Measurements from ENCODE around the gene TBCCD1. TPM values are rescaled to one million over a fixed set of nuclear protein-coding genes. Genes with fewer than 3 reads are reported as not detected.
A peak's percentile ranks its signal among the peaks of the same experiment; 100 is the strongest.
"Not testable (repeated sequence)": the region's sequence is repeated elsewhere in the genome, so short reads cannot be mapped to it uniquely, and the experiment has no call there.

TBCCD1 gene
- total RNA-seq, 1 donor from 2014 or later, result 7.8 TPM

GRCh38 chr3:186570096-186570940, 3.2 kb upstream of the TBCCD1 start, which contains the start of gene DNAJB11:
Gene DNAJB11, plus strand, starts transcription at chr3:186570720. Its CDS starts 178 bp downstream, at chr3:186570898.
- intact Hi-C loops (cut with DNase I), result loop anchor here (2.0 kb wide), 1 partner anchor 212 kb away; the partner anchor contains the start of gene EIF4A2
- DNase-seq (ENCODE audit: low spot score), result peak; percentile 100

GRCh38 chr3:186569779-186570095, 2.6 kb upstream of the TBCCD1 start:
- DNase-seq (ENCODE audit: low spot score), result no peak
- intact Hi-C loops (cut with DNase I), result loop anchor here (2.0 to 10.0 kb wide), 3 partner anchors 213 to 632 kb away; partner anchors contain the start of genes EIF4A2, ETV5 and TRA2B

GRCh38 chr3:186569361-186569760, 2.2 kb upstream of the TBCCD1 start:
- intact Hi-C loops (cut with DNase I), result loop anchor here (5.0 to 10.0 kb wide), 2 partner anchors 465 to 632 kb away; partner anchors contain the start of genes ETV5 and TRA2B
- not testable (repeated sequence) for DNase-seq (ENCODE audit: low spot score)

GRCh38 chr3:186566772-186567071, 417 bp downstream of the TBCCD1 start:
- DNase-seq (ENCODE audit: low spot score), result no peak
- intact Hi-C loops (cut with DNase I), result loop anchor here (5.0 to 10.0 kb wide), 2 partner anchors 462 to 629 kb away; partner anchors contain the start of genes ETV5 and TRA2B

GRCh38 chr3:186564586-186564985, 2.6 kb downstream of the TBCCD1 start:
- intact Hi-C loops (cut with DNase I), result loop anchor here (10.0 kb wide), 1 partner anchor 460 kb away; the partner anchor contains the start of gene ETV5
- no peak for DNase-seq (ENCODE audit: low spot score)

GRCh38 chr3:186552408-186553031, 14.6 kb downstream of the TBCCD1 start:
- intact Hi-C loops (cut with DNase I), result no loop called here
- no peak for DNase-seq (ENCODE audit: low spot score)

- DNase-seq (ENCODE audit: low spot score), result no peak
- intact Hi-C loops (cut with DNase I), result no loop called here
These were observed 15.8 kb downstream of the TBCCD1 start for GRCh38 chr3:186551387-186551786.

GRCh38 chr3:186549497-186549896, 17.6 kb downstream of the TBCCD1 start:
- DNase-seq (ENCODE audit: low spot score), result no peak
- intact Hi-C loops (cut with DNase I), result no loop called here

- intact Hi-C loops (cut with DNase I), result no loop called here
- DNase-seq (ENCODE audit: low spot score), result no peak
These were observed 22.9 kb downstream of the TBCCD1 start, which contains the start of gene CRYGS for GRCh38 chr3:186544281-186544680. Gene CRYGS, minus strand, starts transcription at chr3:186544380. Its CDS starts 54 bp downstream, at chr3:186544326.

- DNase-seq (ENCODE audit: low spot score), result no peak
- intact Hi-C loops (cut with DNase I), result loop anchor here (1.0 to 2.0 kb wide), 2 partner anchors 282 to 558 kb away; no protein-coding TSS in a partner anchor
These were observed 26.3 kb downstream of the TBCCD1 start for GRCh38 chr3:186540835-186541226.

GRCh38 chr3:186540221-186540834, 26.8 kb downstream of the TBCCD1 start:
- DNase-seq (ENCODE audit: low spot score), result no peak

GRCh38 chr3:186538779-186539178, 28.4 kb downstream of the TBCCD1 start:
- DNase-seq (ENCODE audit: low spot score), result no peak
- intact Hi-C loops (cut with DNase I), result no loop called here

More at GRCh38 chr3:186540221-186540834, 26.8 kb downstream of the TBCCD1 start:
- intact Hi-C loops (cut with DNase I), result loop anchor here (1.0 to 2.0 kb wide), 2 partner anchors 281 to 558 kb away; no protein-coding TSS in a partner anchor

- intact Hi-C loops (cut with DNase I), result no loop called here
- no peak for DNase-seq (ENCODE audit: low spot score)
These were observed 30.0 kb downstream of the TBCCD1 start for GRCh38 chr3:186536883-186537844.

GRCh38 chr3:186534113-186534669, 32.9 kb downstream of the TBCCD1 start:
- no peak for DNase-seq (ENCODE audit: low spot score)
- intact Hi-C loops (cut with DNase I), result no loop called here

- no peak for DNase-seq (ENCODE audit: low spot score)
- intact Hi-C loops (cut with DNase I), result no loop called here
These were observed 34.5 kb downstream of the TBCCD1 start for GRCh38 chr3:186532598-186533072.

GRCh38 chr3:186531694-186532093, 35.4 kb downstream of the TBCCD1 start:
- DNase-seq (ENCODE audit: low spot score); intact Hi-C loops (cut with DNase I): not testable (repeated sequence)

- DNase-seq (ENCODE audit: low spot score), result no peak
- intact Hi-C loops (cut with DNase I), result no loop called here
These were observed 36.7 kb downstream of the TBCCD1 start for GRCh38 chr3:186530415-186530814.

- no peak for DNase-seq (ENCODE audit: low spot score)
- intact Hi-C loops (cut with DNase I), result no loop called here
These were observed 37.7 kb downstream of the TBCCD1 start for GRCh38 chr3:186529201-186529999.
